ENCODE measurements around the gene CD180.

Gene CD180

DNA sequence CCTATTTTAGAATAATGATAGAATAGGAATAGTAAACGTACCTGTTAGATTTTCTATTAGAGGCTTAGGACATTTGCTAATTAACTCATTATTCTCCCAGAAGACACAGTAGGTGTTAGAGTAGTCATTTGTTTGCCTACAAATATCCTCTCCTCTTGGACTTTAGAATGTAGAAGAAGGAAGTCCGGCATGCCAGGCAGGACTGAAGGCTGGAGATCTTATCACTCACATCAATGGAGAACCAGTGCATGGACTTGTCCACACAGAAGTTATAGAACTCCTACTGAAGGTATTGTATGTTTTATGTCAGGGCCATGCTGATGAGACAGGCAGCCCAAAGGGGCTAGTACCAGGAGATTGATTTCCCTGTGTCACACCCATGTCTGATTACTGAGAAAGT lies 43.3 kb downstream of the CD180 start:
- no peak for TF ChIP-seq CTCF (IDR thresholded peaks at IDR 0.05; ENCODE audit: low read depth, low read length)
- no peak for TF ChIP-seq POLR2A (IDR thresholded peaks at IDR 0.05; ENCODE audit: extremely low read depth, insufficient read length)
- no peak for TF ChIP-seq MYC (IDR thresholded peaks at IDR 0.05; ENCODE audit: low read depth, low read length)
- no peak for TF ChIP-seq MAX (IDR thresholded peaks at IDR 0.05; ENCODE audit: low read depth, low read length)
- no peak for DNase-seq (ENCODE audit: low read depth)

GRCh38 chr5:67152400-67152799 lies 44.2 kb downstream of the CD180 start:
- TF ChIP-seq MAX (IDR thresholded peaks at IDR 0.05; ENCODE audit: low read depth, low read length) (no peak), CTCF (IDR thresholded peaks at IDR 0.05; ENCODE audit: low read depth, low read length) (no peak), MYC (IDR thresholded peaks at IDR 0.05; ENCODE audit: low read depth, low read length) (no peak), POLR2A (IDR thresholded peaks at IDR 0.05; ENCODE audit: extremely low read depth, insufficient read length) (no peak)
- no peak overlapping the region for H3K4me3 ChIP-seq (ENCODE audit: low read depth, low read length)
- no peak for DNase-seq (ENCODE audit: low read depth)

More for the DNA sequence above, 43.3 kb downstream of the CD180 start:
- no peak overlapping the region for H3K4me3 ChIP-seq (ENCODE audit: low read depth, low read length)

DNA sequence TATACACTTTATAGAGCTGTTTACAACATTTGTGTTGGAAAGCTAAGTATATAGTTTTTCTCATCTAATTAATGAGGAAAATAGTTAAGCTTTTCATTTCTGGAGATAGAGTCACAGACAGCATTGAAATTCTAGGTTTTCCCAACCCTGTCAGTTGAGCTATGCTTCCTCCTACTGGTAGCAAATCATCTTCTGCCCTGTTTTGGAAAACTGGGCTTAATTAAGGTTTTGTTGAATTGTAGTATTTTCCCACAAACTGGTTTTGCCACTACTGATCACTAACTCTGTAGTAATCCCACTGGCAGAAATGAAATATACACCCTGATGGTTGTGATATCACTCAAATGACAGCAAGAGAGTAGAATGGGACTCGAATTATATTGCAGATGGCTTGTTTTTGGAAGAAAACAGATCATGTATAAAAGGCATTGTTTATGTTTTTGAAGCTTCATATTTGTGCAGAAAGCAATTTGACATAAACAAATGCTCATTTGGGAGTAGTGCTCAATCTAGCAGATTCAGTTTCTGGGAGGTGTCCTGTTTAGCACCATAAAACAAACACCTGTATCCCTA lies 46.6 kb downstream of the CD180 start:
- TF ChIP-seq MYC (IDR thresholded peaks at IDR 0.05; ENCODE audit: low read depth, low read length) (no peak), MAX (IDR thresholded peaks at IDR 0.05; ENCODE audit: low read depth, low read length) (no peak), CTCF (IDR thresholded peaks at IDR 0.05; ENCODE audit: low read depth, low read length) (no peak), POLR2A (IDR thresholded peaks at IDR 0.05; ENCODE audit: extremely low read depth, insufficient read length) (no peak)
- no peak overlapping the region for H3K4me3 ChIP-seq (ENCODE audit: low read depth, low read length)
- DNase-seq (ENCODE audit: low read depth), result no peak

DNA sequence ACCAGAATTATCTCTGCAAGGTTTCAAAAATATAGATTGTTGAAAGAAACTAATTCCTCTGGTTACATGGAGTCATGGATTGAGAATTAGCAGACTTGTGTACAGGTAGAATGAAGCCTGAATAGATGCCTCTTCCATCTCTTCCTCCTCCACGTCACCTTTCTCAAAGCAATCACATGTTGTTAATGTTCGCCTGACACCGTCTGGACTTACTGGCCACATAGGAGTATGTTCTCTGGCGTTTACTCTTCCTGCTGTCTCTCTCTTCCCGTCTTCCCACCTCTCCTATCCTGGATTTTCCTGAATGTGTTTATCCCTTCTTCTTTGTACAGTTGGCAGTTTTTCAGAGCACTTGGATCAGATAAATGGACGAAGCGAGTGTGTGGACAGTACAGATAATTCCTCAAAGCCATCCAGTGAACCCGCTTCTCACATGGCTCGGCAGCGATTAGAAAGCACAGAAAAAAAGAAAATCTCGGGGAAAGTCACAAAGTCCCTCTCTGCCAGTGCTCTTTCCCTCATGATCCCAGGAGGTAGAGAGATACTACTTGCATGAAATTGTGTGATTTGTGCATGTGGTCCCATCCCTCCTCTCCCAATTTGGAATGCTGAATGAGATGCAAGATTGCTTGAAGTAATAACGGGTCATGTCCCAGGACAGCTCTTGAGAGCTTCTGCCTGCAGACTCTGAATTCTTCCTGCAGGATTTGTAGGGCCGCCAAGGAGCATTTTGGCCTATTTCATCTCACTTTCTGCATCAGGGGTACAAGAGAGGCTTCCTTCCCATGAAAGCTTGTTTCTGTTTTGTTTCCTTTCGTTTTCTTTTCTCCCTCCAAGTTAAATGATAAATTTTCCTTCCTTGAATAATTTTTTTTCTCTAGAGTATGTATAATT lies 47.3 kb downstream of the CD180 start:
- TF ChIP-seq CTCF (IDR thresholded peaks at IDR 0.05; ENCODE audit: low read depth, low read length) (no peak), MAX (IDR thresholded peaks at IDR 0.05; ENCODE audit: low read depth, low read length) (no peak), MYC (IDR thresholded peaks at IDR 0.05; ENCODE audit: low read depth, low read length) (no peak), POLR2A (IDR thresholded peaks at IDR 0.05; ENCODE audit: extremely low read depth, insufficient read length) (no peak)
- no peak overlapping the region for H3K4me3 ChIP-seq (ENCODE audit: low read depth, low read length)
- DNase-seq (ENCODE audit: low read depth), result no peak

GRCh38 chr5:67147760-67148159 lies 48.8 kb downstream of the CD180 start:
- TF ChIP-seq CTCF (IDR thresholded peaks at IDR 0.05; ENCODE audit: low read depth, low read length), result no peak
- no peak for TF ChIP-seq MAX (IDR thresholded peaks at IDR 0.05; ENCODE audit: low read depth, low read length)
- TF ChIP-seq MYC (IDR thresholded peaks at IDR 0.05; ENCODE audit: low read depth, low read length), result no peak
- no peak for TF ChIP-seq POLR2A (IDR thresholded peaks at IDR 0.05; ENCODE audit: extremely low read depth, insufficient read length)
- no peak for DNase-seq (ENCODE audit: low read depth)
- no peak overlapping the region for H3K4me3 ChIP-seq (ENCODE audit: low read depth, low read length)
